ENCODE results near the gene RDH16.
"Not testable (repeated sequence)": the region's sequence is repeated elsewhere in the genome, so short reads cannot be mapped to it uniquely, and the experiment has no call there.

Gene RDH16

GRCh38 chr12:56983386-56983785 lies 26.0 kb upstream of the RDH16 start:
- Histone ChIP-seq H3K4me3 (ENCODE audit: low read length) (no peak overlapping the region), H3K27me3 (ENCODE audit: control insufficient read depth, insufficient read depth, low read length) (peaks cover 3% of the 10 kb centered on the region), H3K36me3 (ENCODE audit: control insufficient read depth, insufficient read depth, low read length) (no peaks in the 10 kb centered on the region), H3K9ac (ENCODE audit: low read length) (no peak overlapping the region), H3K4me1 (ENCODE audit: control insufficient read depth, insufficient read depth, low read length) (no peaks in the 10 kb centered on the region), H3K9me3 (ENCODE audit: control insufficient read depth, low read length) (no peaks in the 10 kb centered on the region)

GRCh38 chr12:56982578-56983236 lies 25.3 kb upstream of the RDH16 start:
- not testable (repeated sequence) for H3K9me3 ChIP-seq (ENCODE audit: control insufficient read depth, low read length); H3K36me3 ChIP-seq (ENCODE audit: control insufficient read depth, insufficient read depth, low read length); H3K27me3 ChIP-seq (ENCODE audit: control insufficient read depth, insufficient read depth, low read length); H3K4me3 ChIP-seq (ENCODE audit: low read length); H3K4me1 ChIP-seq (ENCODE audit: control insufficient read depth, insufficient read depth, low read length); H3K9ac ChIP-seq (ENCODE audit: low read length)

GRCh38 chr12:56980941-56981530 lies 23.6 kb upstream of the RDH16 start:
- Histone ChIP-seq H3K4me3 (ENCODE audit: low read length) (no peak overlapping the region), H3K4me1 (ENCODE audit: control insufficient read depth, insufficient read depth, low read length) (no peaks in the 10 kb centered on the region), H3K27me3 (ENCODE audit: control insufficient read depth, insufficient read depth, low read length) (no peaks in the 10 kb centered on the region), H3K9ac (ENCODE audit: low read length) (no peak overlapping the region), H3K36me3 (ENCODE audit: control insufficient read depth, insufficient read depth, low read length) (no peaks in the 10 kb centered on the region), H3K9me3 (ENCODE audit: control insufficient read depth, low read length) (no peaks in the 10 kb centered on the region)

- no peaks in the 10 kb centered on the region for H3K4me1 ChIP-seq (ENCODE audit: control insufficient read depth, insufficient read depth, low read length)
- no peaks in the 10 kb centered on the region for H3K9me3 ChIP-seq (ENCODE audit: control insufficient read depth, low read length)
- no peaks in the 10 kb centered on the region for H3K36me3 ChIP-seq (ENCODE audit: control insufficient read depth, insufficient read depth, low read length)
- H3K4me3 ChIP-seq (ENCODE audit: low read length), result no peak overlapping the region
- H3K9ac ChIP-seq (ENCODE audit: low read length), result no peak overlapping the region
- no peaks in the 10 kb centered on the region for H3K27me3 ChIP-seq (ENCODE audit: control insufficient read depth, insufficient read depth, low read length)
Measured at GRCh38 chr12:56980268-56980667, 22.9 kb upstream of the RDH16 start.

- Histone ChIP-seq H3K9me3 (ENCODE audit: control insufficient read depth, low read length) (no peaks in the 10 kb centered on the region), H3K9ac (ENCODE audit: low read length) (no peak overlapping the region), H3K27me3 (ENCODE audit: control insufficient read depth, insufficient read depth, low read length) (no peaks in the 10 kb centered on the region), H3K4me1 (ENCODE audit: control insufficient read depth, insufficient read depth, low read length) (no peaks in the 10 kb centered on the region), H3K36me3 (ENCODE audit: control insufficient read depth, insufficient read depth, low read length) (no peaks in the 10 kb centered on the region), H3K4me3 (ENCODE audit: low read length) (no peak overlapping the region)
Measured at GRCh38 chr12:56979628-56980027, 22.2 kb upstream of the RDH16 start.

GRCh38 chr12:56978397-56979138 lies 21.2 kb upstream of the RDH16 start:
- Histone ChIP-seq H3K9ac (ENCODE audit: low read length) (no peak overlapping the region), H3K9me3 (ENCODE audit: control insufficient read depth, low read length) (no peaks in the 10 kb centered on the region), H3K27me3 (ENCODE audit: control insufficient read depth, insufficient read depth, low read length) (no peaks in the 10 kb centered on the region), H3K4me1 (ENCODE audit: control insufficient read depth, insufficient read depth, low read length) (no peaks in the 10 kb centered on the region), H3K4me3 (ENCODE audit: low read length) (no peak overlapping the region), H3K36me3 (ENCODE audit: control insufficient read depth, insufficient read depth, low read length) (no peaks in the 10 kb centered on the region)

- not testable (repeated sequence) for H3K36me3 ChIP-seq (ENCODE audit: control insufficient read depth, insufficient read depth, low read length); H3K9ac ChIP-seq (ENCODE audit: low read length); H3K27me3 ChIP-seq (ENCODE audit: control insufficient read depth, insufficient read depth, low read length); H3K9me3 ChIP-seq (ENCODE audit: control insufficient read depth, low read length); H3K4me1 ChIP-seq (ENCODE audit: control insufficient read depth, insufficient read depth, low read length); H3K4me3 ChIP-seq (ENCODE audit: low read length)
Measured at GRCh38 chr12:56977361-56977760, 20.0 kb upstream of the RDH16 start.

- not testable (repeated sequence) for H3K9ac ChIP-seq (ENCODE audit: low read length); H3K9me3 ChIP-seq (ENCODE audit: control insufficient read depth, low read length); H3K4me3 ChIP-seq (ENCODE audit: low read length); H3K36me3 ChIP-seq (ENCODE audit: control insufficient read depth, insufficient read depth, low read length); H3K4me1 ChIP-seq (ENCODE audit: control insufficient read depth, insufficient read depth, low read length); H3K27me3 ChIP-seq (ENCODE audit: control insufficient read depth, insufficient read depth, low read length)
Measured at GRCh38 chr12:56974224-56974623, 16.8 kb upstream of the RDH16 start.

- H3K4me1 ChIP-seq (ENCODE audit: control insufficient read depth, insufficient read depth, low read length); H3K27me3 ChIP-seq (ENCODE audit: control insufficient read depth, insufficient read depth, low read length): not testable (repeated sequence)
Measured at GRCh38 chr12:56968910-56969309, 11.5 kb upstream of the RDH16 start.

GRCh38 chr12:56965997-56966642 lies 8.7 kb upstream of the RDH16 start:
- not testable (repeated sequence) for H3K9ac ChIP-seq (ENCODE audit: low read length); H3K4me3 ChIP-seq (ENCODE audit: low read length); H3K4me1 ChIP-seq (ENCODE audit: control insufficient read depth, insufficient read depth, low read length); H3K27me3 ChIP-seq (ENCODE audit: control insufficient read depth, insufficient read depth, low read length); H3K9me3 ChIP-seq (ENCODE audit: control insufficient read depth, low read length); H3K36me3 ChIP-seq (ENCODE audit: control insufficient read depth, insufficient read depth, low read length)

More at GRCh38 chr12:56968910-56969309, 11.5 kb upstream of the RDH16 start:
- not testable (repeated sequence) for H3K9me3 ChIP-seq (ENCODE audit: control insufficient read depth, low read length); H3K36me3 ChIP-seq (ENCODE audit: control insufficient read depth, insufficient read depth, low read length); H3K4me3 ChIP-seq (ENCODE audit: low read length); H3K9ac ChIP-seq (ENCODE audit: low read length)

- not testable (repeated sequence) for H3K9me3 ChIP-seq (ENCODE audit: control insufficient read depth, low read length); H3K4me1 ChIP-seq (ENCODE audit: control insufficient read depth, insufficient read depth, low read length); H3K9ac ChIP-seq (ENCODE audit: low read length); H3K27me3 ChIP-seq (ENCODE audit: control insufficient read depth, insufficient read depth, low read length); H3K4me3 ChIP-seq (ENCODE audit: low read length); H3K36me3 ChIP-seq (ENCODE audit: control insufficient read depth, insufficient read depth, low read length)
Measured at GRCh38 chr12:56965124-56965523, 7.7 kb upstream of the RDH16 start.

- not testable (repeated sequence) for H3K36me3 ChIP-seq (ENCODE audit: control insufficient read depth, insufficient read depth, low read length); H3K4me1 ChIP-seq (ENCODE audit: control insufficient read depth, insufficient read depth, low read length); H3K9me3 ChIP-seq (ENCODE audit: control insufficient read depth, low read length); H3K27me3 ChIP-seq (ENCODE audit: control insufficient read depth, insufficient read depth, low read length); H3K4me3 ChIP-seq (ENCODE audit: low read length); H3K9ac ChIP-seq (ENCODE audit: low read length)
Measured at GRCh38 chr12:56963557-56963956, 6.1 kb upstream of the RDH16 start.

Data from mucosa of stomach (tissue), 1 donor.